ENCODE data around the gene DEFB131B.
A peak's percentile ranks its signal among the peaks of the same experiment; 100 is the strongest.
"Not testable (repeated sequence)": the region's sequence is repeated elsewhere in the genome, so short reads cannot be mapped to it uniquely, and the experiment has no call there.

The DEFB131B gene

DNA sequence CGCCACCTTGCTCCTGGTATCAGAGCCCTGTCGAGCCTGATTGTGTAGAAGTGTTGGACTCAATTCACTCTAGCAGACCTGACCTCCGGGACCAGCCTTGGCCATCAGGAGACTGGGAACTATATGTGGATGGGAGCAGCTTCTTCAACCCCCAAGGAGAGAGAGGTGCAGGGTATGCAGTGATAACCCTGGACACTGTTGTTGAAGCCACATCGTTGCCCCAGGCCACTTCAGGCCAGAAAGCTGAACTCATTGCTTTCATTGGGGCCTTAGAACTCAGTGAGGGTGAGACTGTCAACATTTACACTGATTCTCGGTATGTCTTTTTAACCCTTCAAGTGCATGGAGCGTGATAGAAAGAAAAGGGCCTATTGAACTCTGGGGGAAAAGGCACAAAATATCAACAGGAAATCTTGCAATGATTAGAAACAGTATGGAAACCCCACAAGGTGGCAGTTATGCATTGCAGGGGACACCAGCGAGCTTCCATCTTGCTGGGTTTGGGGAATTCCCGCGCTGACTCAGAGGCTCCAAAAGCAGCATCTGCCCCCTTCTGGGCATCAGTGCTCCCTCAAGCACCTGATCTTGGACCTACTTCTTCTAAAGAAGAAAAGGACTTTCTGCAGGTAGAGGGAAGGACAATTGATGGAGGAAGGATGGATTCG, 33.2 kb downstream of the DEFB131B start:
- DNase-seq (ENCODE audit: low read depth in 2 of 2), result peak; percentile 31 to 68

DNA sequence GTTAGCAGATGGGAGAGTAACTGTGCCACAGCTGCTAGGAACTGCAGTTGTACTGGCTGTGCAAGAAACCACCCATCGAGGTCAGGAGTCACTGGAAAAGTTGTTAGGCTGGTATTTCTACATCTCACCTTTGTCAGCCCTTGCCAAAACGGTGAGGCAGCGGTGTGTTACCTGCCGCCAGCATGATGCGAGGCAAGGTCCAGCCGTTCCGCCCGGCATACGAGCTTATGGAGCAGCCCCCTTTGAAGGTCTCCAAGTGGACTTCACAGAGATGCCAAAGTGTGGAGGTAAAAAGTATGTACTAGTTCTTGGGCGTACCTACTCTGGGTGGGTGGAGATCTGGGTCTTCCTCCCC, 33.7 kb downstream of the DEFB131B start:
- not testable (repeated sequence) for DNase-seq (ENCODE audit: low read depth in 2 of 2)

DNA sequence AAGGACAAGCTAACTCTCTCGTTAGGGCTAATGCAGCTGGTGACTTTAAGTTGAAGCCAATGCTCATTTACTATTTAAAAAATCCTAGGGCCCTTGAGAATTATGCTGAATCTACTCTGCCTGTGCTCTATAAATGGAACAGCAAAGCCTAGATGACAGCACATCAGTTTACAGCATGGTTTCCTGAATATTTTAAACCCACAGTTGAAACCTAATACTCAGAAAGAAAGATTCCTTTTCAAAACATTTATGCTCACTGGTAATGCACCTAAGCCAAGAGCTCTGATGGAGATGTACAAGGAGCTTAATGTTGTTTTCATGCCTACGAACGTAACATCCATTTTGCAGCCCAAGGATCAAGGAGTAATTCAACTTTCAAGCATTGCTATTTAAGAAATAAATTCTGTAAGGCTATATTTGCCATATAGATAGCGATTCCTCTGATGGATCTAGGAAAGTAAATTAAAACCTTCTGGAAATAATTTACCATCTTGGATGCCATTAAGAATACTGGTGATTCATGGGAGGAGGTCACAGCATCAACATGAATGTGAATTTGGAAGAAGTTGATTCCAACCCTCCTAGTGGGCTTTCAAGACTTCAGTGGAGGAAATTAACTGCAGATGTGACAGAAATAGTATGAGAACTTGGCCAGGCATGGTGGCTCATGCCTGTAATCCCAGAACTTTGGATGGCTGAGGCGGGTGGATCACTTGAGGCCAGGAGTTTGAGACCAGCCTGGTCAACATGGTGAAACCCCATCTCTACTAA, 35.7 kb downstream of the DEFB131B start:
- DNase-seq (ENCODE audit: low read depth in 2 of 2), result no peak

DNA sequence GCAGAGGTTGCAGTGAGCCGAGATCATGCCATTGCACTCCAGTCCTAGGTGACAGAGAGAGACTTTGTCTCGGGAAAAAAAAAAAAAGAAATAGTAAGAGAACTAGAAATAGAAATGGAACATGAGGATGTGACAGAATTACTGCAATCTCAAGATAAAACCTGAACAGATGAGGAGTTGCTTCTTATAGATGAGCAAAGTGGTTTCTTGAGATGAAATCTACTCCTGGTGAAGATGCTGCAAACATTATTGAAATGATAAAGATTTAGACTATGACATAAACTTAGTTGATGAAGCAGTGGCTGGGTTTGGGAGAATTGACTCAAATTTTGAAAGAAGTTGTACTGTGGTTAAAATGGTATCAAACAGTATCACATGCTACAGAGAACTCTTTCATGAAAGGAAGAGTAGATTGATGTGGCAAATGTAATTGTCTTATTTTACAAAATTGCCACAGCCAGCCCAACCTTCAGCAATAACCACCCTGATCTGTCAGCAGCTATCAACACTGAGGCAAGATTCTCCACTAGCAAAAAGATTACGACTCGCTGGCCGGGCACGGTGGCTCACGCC, 36.5 kb downstream of the DEFB131B start:
- DNase-seq (ENCODE audit: low read depth in 2 of 2), result no peak

DNA sequence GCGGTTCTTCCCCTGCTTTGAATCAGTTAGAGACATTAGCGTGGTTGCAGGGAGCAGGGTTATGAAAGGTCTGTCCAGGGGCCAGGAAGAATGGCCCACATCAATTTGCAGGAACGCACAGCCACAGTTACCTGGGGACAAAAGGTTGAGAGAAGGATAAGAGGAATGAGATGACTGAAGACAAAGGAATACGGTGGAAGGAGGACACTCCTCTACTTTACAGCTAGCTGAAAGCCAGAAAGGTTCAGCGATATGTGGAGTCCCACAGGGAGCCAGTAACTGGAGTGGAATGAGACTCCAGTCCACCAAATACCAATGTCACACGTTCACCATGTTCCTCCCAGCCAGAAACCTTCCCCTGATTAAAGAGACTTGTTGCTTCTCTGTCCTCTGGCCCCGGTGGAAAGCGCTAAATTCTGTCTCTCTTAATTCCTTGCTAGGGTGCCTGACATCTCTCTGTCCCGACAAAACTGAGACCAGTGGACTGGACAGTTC, 39.4 kb downstream of the DEFB131B start:
- DNase-seq (ENCODE audit: low read depth in 2 of 2), result no peak

DNA sequence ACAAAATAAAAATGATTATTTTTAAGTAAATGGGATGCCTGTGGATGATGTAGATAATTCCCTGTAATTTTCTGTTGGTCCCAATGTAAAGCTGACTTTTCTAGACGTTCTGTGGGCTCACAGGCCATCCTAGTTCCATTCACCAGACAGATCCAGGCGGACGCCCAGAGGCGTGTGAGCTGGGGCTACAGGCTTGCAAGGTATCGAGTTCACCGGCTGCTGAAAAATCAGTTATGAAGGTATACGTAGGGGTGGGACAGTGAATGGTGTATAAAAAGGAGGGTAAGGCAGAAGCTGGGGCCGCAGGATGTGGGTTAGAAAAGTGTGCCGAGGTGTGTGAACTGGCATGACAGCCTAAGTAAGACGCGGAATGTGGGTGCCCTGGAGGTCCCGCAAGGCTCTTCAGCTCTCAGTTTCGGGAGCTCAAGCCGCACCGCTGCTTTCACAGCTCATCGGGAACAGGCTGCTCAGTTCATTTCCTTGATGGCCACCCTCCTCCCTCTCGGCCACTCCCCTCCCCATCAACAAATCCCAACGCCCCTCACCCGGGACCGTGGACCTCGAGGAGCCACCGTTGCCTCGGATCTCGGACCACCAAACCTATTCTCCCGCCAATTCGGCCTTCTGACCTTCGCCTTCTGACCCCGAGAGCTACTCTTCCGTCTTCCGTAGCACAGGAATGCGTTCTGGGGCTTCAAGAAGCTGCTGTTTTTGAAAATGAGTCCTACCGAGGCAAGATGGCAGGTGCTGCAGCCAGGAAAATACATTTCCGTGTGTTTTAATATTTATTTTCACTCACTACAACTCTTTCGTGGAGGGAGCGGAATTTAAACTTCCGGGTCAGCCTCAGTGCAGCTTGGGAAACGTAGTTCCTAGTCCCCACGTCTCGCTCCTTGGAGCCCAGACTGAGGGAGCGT, 49.8 kb downstream of the DEFB131B start, which contains the start of gene XNDC1N:
TSS of gene XNDC1N (minus strand) at position 775 of the 917 bp plus-strand sequence. CDS start 5,241 bp downstream, outside the sequence.
- peak in 1 of 2 donors; percentile 46 for DNase-seq (ENCODE audit: low read depth in 2 of 2)

DNA sequence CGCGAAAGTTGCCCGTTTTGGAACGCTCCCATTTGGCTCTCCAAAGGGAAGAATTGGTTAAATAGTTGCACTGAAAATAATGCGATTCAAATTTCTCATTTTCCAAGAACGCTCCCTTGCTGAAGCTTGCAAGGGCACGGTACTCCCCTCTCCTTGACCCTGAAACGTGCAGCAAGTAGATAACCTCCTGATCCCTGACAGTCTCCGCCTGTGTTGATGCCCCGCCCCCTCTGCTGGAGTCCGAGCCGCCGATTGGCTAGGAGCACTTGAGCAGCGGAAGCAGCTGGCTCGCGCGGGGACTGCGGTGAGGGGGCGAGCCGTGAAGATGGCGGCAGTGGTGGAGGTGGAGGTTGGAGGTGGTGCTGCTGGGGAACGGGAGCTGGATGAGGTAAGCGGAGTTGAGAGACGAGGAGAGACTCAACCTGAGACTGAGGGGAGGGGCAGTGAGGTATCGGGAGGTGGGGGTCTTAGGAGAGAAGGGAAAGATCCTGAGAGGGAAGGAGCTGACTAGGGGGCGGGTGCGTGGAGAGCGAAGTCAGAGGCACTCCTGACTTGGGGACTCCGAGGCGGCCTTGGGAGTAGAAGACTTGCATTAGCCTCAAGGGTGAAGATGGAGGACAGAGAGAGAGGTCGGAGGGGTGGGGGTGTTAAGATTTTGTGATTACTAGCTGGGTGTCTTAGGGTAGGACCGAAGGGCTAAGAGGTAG, 50.6 kb downstream of the DEFB131B start, which contains the start of gene RNF121:
TSS of gene RNF121 (plus strand) at position 310 of the 707 bp plus-strand sequence. CDS start at position 326, 16 bp downstream.
- DNase-seq (ENCODE audit: low read depth in 2 of 2), result peak; percentile 94 to 95

DNA sequence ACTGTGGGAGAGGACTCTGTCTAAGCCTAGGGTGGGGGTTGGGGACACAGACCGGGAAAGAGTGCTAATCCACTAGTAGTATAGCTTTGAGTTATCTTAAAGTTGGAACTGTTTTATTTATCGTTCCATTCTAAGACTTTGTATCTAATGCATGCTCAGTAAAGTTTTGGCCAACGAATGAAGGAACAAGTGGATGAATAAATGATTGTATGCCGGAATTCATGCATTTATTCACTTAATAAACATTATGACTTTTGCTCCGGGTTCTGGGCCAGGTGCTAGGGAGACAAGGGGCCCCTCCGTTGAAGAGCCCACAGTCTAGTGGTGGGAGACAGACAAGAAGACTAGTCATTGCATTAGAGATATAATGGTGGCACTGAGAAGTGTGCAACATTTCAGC, 51.2 kb downstream of the DEFB131B start:
- DNase-seq (ENCODE audit: low read depth in 2 of 2), result no peak

DNA sequence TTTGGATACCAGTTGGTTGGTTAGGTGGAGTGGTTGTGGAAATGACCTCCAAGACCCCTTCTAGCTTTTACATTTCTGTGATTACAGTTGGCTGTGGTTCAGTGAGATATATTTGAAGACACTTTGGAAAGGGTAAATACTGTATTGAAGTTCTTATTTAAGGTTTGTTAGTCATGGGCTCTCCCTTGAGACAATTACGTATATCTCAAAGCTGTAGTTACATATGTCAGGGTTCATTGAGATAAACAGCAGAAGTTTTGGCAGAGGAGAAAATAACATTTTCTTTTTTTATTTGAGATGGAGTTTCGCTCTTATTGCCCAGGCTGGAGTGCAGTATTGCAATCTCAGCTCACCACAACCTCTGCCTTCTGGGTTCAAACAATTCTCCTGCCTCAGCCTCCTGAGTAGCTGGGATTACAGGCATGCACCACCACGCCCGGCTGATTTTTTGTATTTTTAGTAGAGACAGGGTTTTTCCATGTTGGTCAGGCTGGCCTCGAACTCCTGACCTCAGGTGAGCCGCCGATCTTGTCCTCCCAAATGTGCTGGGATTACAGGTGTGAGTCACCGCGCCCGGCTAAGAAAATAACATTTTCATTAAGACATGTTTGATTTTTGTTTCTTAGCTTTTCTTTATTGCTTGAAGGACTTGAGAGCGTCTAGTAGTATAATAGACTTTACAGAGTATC, 52.4 kb downstream of the DEFB131B start:
- no peak for DNase-seq (ENCODE audit: low read depth in 2 of 2)

DNA sequence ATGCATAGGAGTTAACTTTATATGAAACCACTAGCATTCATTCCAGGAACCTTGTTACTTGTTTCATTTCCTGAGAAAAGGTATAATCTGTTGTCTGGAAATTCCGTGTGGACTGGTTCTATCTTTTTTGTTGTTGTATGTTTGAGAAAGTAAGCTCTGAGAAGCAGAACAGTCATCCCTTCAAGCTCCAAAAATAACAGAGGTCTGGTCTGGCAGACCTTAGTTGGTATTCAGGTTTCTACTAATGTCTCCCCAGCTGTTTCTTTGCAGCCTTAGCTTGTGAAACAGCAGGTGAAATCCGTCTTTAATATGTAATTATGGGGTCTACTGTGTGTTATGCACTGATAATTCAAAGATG, 53.0 kb downstream of the DEFB131B start:
- DNase-seq (ENCODE audit: low read depth in 2 of 2), result no peak

DNA sequence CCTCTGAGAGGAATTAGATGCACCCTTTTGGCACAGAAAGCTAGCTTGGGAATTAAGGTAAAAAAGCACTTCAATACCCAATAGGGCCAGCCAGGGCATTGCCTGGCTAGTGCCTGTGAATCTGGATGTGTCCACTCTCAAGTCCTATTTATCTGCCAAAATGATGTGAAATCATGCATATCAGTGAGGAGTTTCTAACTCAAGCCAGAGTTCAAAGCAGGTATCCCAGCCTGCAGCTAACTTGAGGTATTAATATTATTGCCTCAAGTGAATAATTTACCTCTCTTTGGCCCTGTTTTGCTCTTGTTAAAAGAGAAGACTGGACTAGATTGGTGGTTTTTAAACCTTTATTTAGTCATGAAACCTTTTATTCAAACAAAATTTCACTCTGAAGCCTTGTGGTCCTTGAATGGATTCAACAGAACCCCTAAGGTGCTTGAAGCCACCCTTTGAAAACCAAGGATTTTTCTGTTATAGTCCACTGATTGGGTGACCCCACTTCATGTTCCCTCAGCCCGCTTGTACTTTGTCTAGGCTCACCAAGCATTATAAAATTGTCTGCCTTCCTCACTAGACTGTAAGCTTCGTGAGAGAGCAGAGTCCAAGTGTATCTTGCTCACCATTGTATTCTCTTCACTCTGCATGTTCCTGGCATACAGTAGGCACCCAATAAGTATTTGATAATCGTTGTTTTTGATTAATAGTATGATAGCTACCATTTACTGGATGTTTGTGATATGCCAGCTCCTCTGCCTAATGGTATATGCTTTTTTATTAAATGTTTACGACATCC, 55.1 kb downstream of the DEFB131B start:
- DNase-seq (ENCODE audit: low read depth in 2 of 2), result no peak
